SK-N-SH (cell line): ENCODE measurements around the gene VDR. TPM values are rescaled to one million over a fixed set of nuclear protein-coding genes. Genes with fewer than 3 reads are reported as not detected.

ENCODE experiments used
- CTCF ChIA-PET: fragments of 300-600, 350-600 bp; formaldehyde crosslinking; extraction: SDS; loops from one replicate; lab custom pipeline; 2021; lab: Yijun Ruan, JAX
- POLR2A ChIA-PET: fragments of 350-600 bp; sonication (Branson Sonifier 250); formaldehyde crosslinking; extraction: SDS; loops from one replicate; lab custom pipeline; 2020; ENCODE audit warnings: antibody characterized with exemption, inconsistent platforms; lab: Yijun Ruan, JAX
- DNase-seq: peaks from one replicate; pipeline ENCODE4 v3.0.0; 2012
- H2AFZ ChIP-seq: fragments of 200-600 bp; sonication (generic); 2 replicates; pipeline ENCODE4 v1.8.1; 2016; ENCODE audit warnings: antibody characterized with exemption, mild to moderate bottlenecking, low read depth
- H3F3A ChIP-seq: fragments of 200-600 bp; sonication (generic); replicated peaks from 2 replicates; pipeline ENCODE3; 2016; ENCODE audit warnings: antibody characterized with exemption, mild to moderate bottlenecking; ENCODE audit not compliant: insufficient read depth
- H3K27ac ChIP-seq, 2 experiments: fragments of 200-500 bp in 1 of 2; fragments of 200-600 bp in 1 of 2; sonication (Bioruptor generic) in 1 of 2; sonication (generic), shearing (Covaris generic) in 1 of 2; 2 replicates each; pipeline versions ENCODE4 v1.5.1 to v1.6.1; 2014 to 2016; ENCODE audit warnings: low read depth in 2 of 2, inconsistent platforms in 1 of 2, low read length in 1 of 2, mild to moderate bottlenecking in 1 of 2, mixed read lengths in 1 of 2
- H3K27me3 ChIP-seq: fragments of 200-600 bp; sonication (generic), shearing (Covaris generic); 2 replicates; pipeline ENCODE4 v1.6.1; 2016; ENCODE audit warnings: mixed run types; ENCODE audit not compliant: insufficient read depth
- H3K36me3 ChIP-seq, 2 experiments: fragments of 200-500 bp in 1 of 2; fragments of 200-600 bp in 1 of 2; sonication (Bioruptor generic) in 1 of 2; sonication (generic) in 1 of 2; replicated peaks in 1 of 2; 2 replicates each; pipeline versions ENCODE3 to v1.5.1; 2014 to 2016; ENCODE audit warnings: low read length in 1 of 2, mild to moderate bottlenecking in 1 of 2; ENCODE audit not compliant: insufficient read depth in 2 of 2, control insufficient read depth in 1 of 2
- H3K4me1 ChIP-seq, 2 experiments: fragments of 200-500 bp in 1 of 2; fragments of 200-600 bp in 1 of 2; sonication (Bioruptor generic) in 1 of 2; sonication (generic), shearing (Covaris generic) in 1 of 2; 2 replicates each; pipeline versions ENCODE4 v1.5.1 to v1.6.1; 2014 to 2016; ENCODE audit warnings: low read depth in 1 of 2, low read length in 1 of 2, mixed run types in 1 of 2; ENCODE audit not compliant: insufficient read depth in 2 of 2, control insufficient read depth in 1 of 2
- H3K4me2 ChIP-seq: fragments of 200-600 bp; sonication (generic), shearing (Covaris generic); 2 replicates; pipeline ENCODE4 v1.6.1; 2017; ENCODE audit warnings: mixed run types
- H3K4me3 ChIP-seq, 2 experiments: fragments of 200-500 bp in 1 of 2; fragments of 200-600 bp in 1 of 2; sonication (Bioruptor generic) in 1 of 2; sonication (generic), shearing (Covaris generic) in 1 of 2; 2 replicates each; pipeline versions ENCODE4 v1.5.1 to v1.8.1; 2014 to 2016; ENCODE audit warnings: low read depth in 2 of 2, inconsistent platforms in 1 of 2, low read length in 1 of 2, mild to moderate bottlenecking in 1 of 2, mixed read lengths in 1 of 2, moderate library complexity in 1 of 2
- H3K79me2 ChIP-seq: fragments of 200-600 bp; sonication (generic); 2 replicates; pipeline ENCODE4 v1.8.1; 2017; ENCODE audit warnings: mild to moderate bottlenecking; ENCODE audit not compliant: insufficient read depth
- H3K9ac ChIP-seq: fragments of 200-600 bp; sonication (generic); 2 replicates; pipeline ENCODE4 v1.6.1; 2017; ENCODE audit warnings: mixed run types
- H3K9me2 ChIP-seq: fragments of 200-600 bp; sonication (generic); 2 replicates; pipeline ENCODE4 v1.6.1; 2017; ENCODE audit warnings: mixed run types
- H3K9me3 ChIP-seq: fragments of 200-600 bp; sonication (generic); 2 replicates; pipeline ENCODE4 v1.6.1; 2017; ENCODE audit warnings: mixed run types, mild to moderate bottlenecking, moderate library complexity
- H4K20me1 ChIP-seq: fragments of 200-600 bp; sonication (generic); 2 replicates; pipeline ENCODE4 v1.6.1; 2017; ENCODE audit warnings: mild to moderate bottlenecking, mixed run types; ENCODE audit not compliant: insufficient read depth
- CHD2 ChIP-seq: fragments of 150-350 bp; IDR thresholded peaks from 2 replicates; pipeline ENCODE4 v1.6.1; 2018; ENCODE audit warnings: low read length; ENCODE audit not compliant: partially characterized antibody
- EP300 ChIP-seq, 2 experiments: IDR thresholded peaks; 2 replicates each; pipeline versions ENCODE4 v1.4.0 to v1.6.1; 2012; ENCODE audit warnings: borderline replicate concordance in 1 of 2, low read depth in 1 of 2, low read length in 1 of 2
- FOSL2 ChIP-seq: IDR thresholded peaks from 2 replicates; pipeline ENCODE4 v1.4.0; 2012; ENCODE audit warnings: low read depth, mild to moderate bottlenecking, moderate library complexity, borderline replicate concordance
- FOXJ3 ChIP-seq: sonication (generic); formaldehyde crosslinking; IDR thresholded peaks from 2 replicates; pipeline ENCODE4 v1.5.1; 2020; ENCODE audit warnings: mild to moderate bottlenecking, missing genetic modification reagents
- GABPA ChIP-seq: IDR thresholded peaks from 2 replicates; pipeline ENCODE4 v1.4.0; 2012; ENCODE audit warnings: low read depth, mild to moderate bottlenecking
- GATA2 ChIP-seq: sonication (generic); formaldehyde crosslinking; IDR thresholded peaks from 2 replicates; pipeline ENCODE4 v1.5.0; 2020; ENCODE audit warnings: mild to moderate bottlenecking, missing genetic modification reagents
- POLR2AphosphoS5 ChIP-seq: IDR thresholded peaks from 2 replicates; pipeline ENCODE4 v1.6.1; 2012; ENCODE audit warnings: low read depth, low read length
- RXRA ChIP-seq: IDR thresholded peaks from 2 replicates; pipeline ENCODE4 v1.4.0; 2012; ENCODE audit warnings: low read depth, mild to moderate bottlenecking, borderline replicate concordance
- TCF12 ChIP-seq: IDR thresholded peaks from 2 replicates; pipeline ENCODE4 v1.4.0; 2012
- TEAD4 ChIP-seq: IDR thresholded peaks from 2 replicates; pipeline ENCODE4 v1.4.0; 2012; ENCODE audit warnings: mild to moderate bottlenecking, borderline replicate concordance; ENCODE audit not compliant: insufficient read depth
- WGBS: methylation state at CpG from one replicate; pipeline ENCODE4 v1.1.6; 2017; ENCODE audit warnings: low lambda C conversion rate; 5-methylcytosine and 5-hydroxymethylcytosine counted together
- polyA plus RNA-seq, 3 experiments: library from polyadenylated mRNA; depleted of rRNA; stranded (reverse); fragments of >200 nt; gene quantifications; 2 replicates each; pipeline ENCODE4 v1.2.3, GENCODE V29; 2012
- TF ChIP-seq, protein P1 (sequence below): fragments of 200-600 bp; sonication (generic); IDR thresholded peaks from 2 replicates; pipeline ENCODE4 v1.6.1; 2017; ENCODE audit warnings: antibody characterized with exemption, mild to moderate bottlenecking, moderate library complexity

Gene VDR
- polyA plus RNA-seq, 1 of the 3 experiments (the other 2 are of a cell fraction): 0.33 TPM

GRCh38 chr12:47910486-47910885 is 5.7 kb upstream of the VDR start:
- Histone ChIP-seq H3K27ac (no peak overlapping the region), H3K4me3 (no peak overlapping the region), H3K9ac (no peak overlapping the region), H4K20me1 (no peaks in the 10 kb centered on the region), H3K36me3 (no peaks in the 10 kb centered on the region), H3K4me1 (peaks cover 0 to 2% of the 10 kb centered on the region in 2 experiments; a peak in 1 of 4 replicates), H3F3A (peaks cover 4% of the 10 kb centered on the region), H3K9me3 (no peaks in the 10 kb centered on the region), H3K27me3 (peaks cover 11% of the 10 kb centered on the region), H3K9me2 (no peaks in the 10 kb centered on the region), H2AFZ (no peak overlapping the region), H3K79me2 (no peaks in the 10 kb centered on the region), H3K4me2 (no peak overlapping the region)
- POLR2A ChIA-PET: no interaction called here
- DNase-seq: no peak
- TF ChIP-seq RXRA: no peak
- TF ChIP-seq CHD2: no peak
- no peak for TF ChIP-seq TEAD4
- no peak for TF ChIP-seq FOSL2
- CTCF ChIA-PET: interaction anchor here (1.5 to 1.7 kb wide), 2 partner anchors 19 to 39 kb away, joined by 3 to 10 read pairs; no protein-coding TSS in a partner anchor
- 50% methylated on average over 3 of the region's 3 CpGs for WGBS

DNA sequence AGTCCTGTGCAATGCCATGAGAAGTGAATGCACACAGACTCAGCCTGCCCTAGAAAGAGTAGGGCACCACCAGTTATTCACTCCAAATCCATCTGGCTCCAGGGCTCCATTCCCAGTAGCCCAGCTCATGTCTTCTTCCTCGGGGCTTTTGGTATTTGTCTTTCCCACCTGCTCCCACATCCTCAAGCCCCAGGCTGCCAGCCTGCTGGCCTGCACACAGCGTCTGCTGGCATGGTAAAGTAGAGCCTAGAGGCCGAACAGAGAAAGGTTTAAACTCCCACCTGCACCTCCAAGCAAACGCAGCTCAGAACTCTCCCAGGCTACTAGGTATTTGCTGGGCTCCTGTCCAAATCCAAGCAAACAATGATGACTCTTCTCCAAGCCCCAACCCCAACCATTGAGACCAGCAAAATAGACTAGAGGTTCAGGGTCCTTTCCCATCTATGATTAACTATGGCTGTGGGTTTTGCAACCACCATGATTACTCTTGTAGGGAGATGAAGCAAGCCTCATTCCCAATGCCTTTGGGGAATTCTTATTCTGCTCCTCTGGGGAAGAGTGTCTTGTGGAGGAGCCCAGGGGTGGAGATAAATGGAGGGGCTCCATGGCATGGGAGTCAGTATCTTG is 5.2 kb upstream of the VDR start:
- peaks cover 4% of the 10 kb centered on the region for H3F3A ChIP-seq
- peaks cover 16% of the 10 kb centered on the region for H3K27me3 ChIP-seq
- DNase-seq: no peak
- POLR2A ChIA-PET: no interaction called here
- no peak overlapping the region for H3K4me3 ChIP-seq
- H3K9me3 ChIP-seq: no peaks in the 10 kb centered on the region
- no peak overlapping the region for H2AFZ ChIP-seq
- H3K9me2 ChIP-seq: no peaks in the 10 kb centered on the region
- 29% methylated on average over 4 of the region's 4 CpGs for WGBS
- H3K9ac ChIP-seq: no peak overlapping the region
- H4K20me1 ChIP-seq: no peaks in the 10 kb centered on the region
- H3K27ac ChIP-seq: no peak overlapping the region
- TF ChIP-seq FOXJ3 (CRISPR knock-in tag) (no peak), TEAD4 (no peak), POLR2AphosphoS5 (no peak), GABPA (no peak), GATA2 (CRISPR knock-in tag) (no peak), TCF12 (no peak), EP300 (IDR thresholded peaks at IDR 0.05; ENCODE audit: borderline replicate concordance in 1 of 2, low read depth in 1 of 2, low read length in 1 of 2) (no peak)
- TF ChIP-seq, protein P1, sequence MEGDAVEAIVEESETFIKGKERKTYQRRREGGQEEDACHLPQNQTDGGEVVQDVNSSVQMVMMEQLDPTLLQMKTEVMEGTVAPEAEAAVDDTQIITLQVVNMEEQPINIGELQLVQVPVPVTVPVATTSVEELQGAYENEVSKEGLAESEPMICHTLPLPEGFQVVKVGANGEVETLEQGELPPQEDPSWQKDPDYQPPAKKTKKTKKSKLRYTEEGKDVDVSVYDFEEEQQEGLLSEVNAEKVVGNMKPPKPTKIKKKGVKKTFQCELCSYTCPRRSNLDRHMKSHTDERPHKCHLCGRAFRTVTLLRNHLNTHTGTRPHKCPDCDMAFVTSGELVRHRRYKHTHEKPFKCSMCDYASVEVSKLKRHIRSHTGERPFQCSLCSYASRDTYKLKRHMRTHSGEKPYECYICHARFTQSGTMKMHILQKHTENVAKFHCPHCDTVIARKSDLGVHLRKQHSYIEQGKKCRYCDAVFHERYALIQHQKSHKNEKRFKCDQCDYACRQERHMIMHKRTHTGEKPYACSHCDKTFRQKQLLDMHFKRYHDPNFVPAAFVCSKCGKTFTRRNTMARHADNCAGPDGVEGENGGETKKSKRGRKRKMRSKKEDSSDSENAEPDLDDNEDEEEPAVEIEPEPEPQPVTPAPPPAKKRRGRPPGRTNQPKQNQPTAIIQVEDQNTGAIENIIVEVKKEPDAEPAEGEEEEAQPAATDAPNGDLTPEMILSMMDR: no peak
- CTCF ChIA-PET: interaction anchor here (1.5 to 1.7 kb wide), 2 partner anchors 19 to 39 kb away, joined by 3 to 10 read pairs; no protein-coding TSS in a partner anchor
- peaks cover 0 to 7% of the 10 kb centered on the region in 2 experiments; a peak in 1 of 4 replicates for H3K4me1 ChIP-seq
- no peaks in the 10 kb centered on the region for H3K79me2 ChIP-seq
- H3K36me3 ChIP-seq: no peaks in the 10 kb centered on the region
- H3K4me2 ChIP-seq: no peak overlapping the region
